Stimulated activated CD8-positive, alpha-beta memory T cell treated with anti-CD3 and anti-CD28 coated beads, Interleukin-12 subunit alpha, Interleukin-12 subunit beta, amount 100 ng/mL, for 4 hours (primary cell): ENCODE results near the gene BRWD1.
"Not testable (repeated sequence)": the region's sequence is repeated elsewhere in the genome, so short reads cannot be mapped to it uniquely, and the experiment has no call there.

ENCODE experiments used
- DNase-seq: peaks from one replicate; pipeline ENCODE4 v3.0.0-alpha.2; 2020; ENCODE audit warnings: low read depth

BRWD1 gene

GRCh38 chr21:39173716-39174680 is 139.4 kb downstream of the BRWD1 start:
- DNase-seq, result no peak

- no peak for DNase-seq
These were observed 143.5 kb downstream of the BRWD1 start for GRCh38 chr21:39169906-39170305.

- no peak for DNase-seq
These were observed 144.6 kb downstream of the BRWD1 start for GRCh38 chr21:39168800-39169199.

- DNase-seq, result no peak
These were observed 148.9 kb downstream of the BRWD1 start for GRCh38 chr21:39164523-39164922.

- no peak for DNase-seq
These were observed 152.4 kb downstream of the BRWD1 start for GRCh38 chr21:39161064-39161463.

- DNase-seq, result no peak
These were observed 153.9 kb downstream of the BRWD1 start for GRCh38 chr21:39159342-39160063.

GRCh38 chr21:39157241-39157640 is 156.2 kb downstream of the BRWD1 start:
- DNase-seq, result not testable (repeated sequence)

- no peak for DNase-seq
These were observed 157.4 kb downstream of the BRWD1 start for GRCh38 chr21:39156024-39156423.

- no peak for DNase-seq
These were observed 157.9 kb downstream of the BRWD1 start for GRCh38 chr21:39155578-39155977.

- DNase-seq, result no peak
These were observed 159.6 kb downstream of the BRWD1 start for GRCh38 chr21:39153842-39154241.

- no peak for DNase-seq
These were observed 160.1 kb downstream of the BRWD1 start for GRCh38 chr21:39153373-39153772.

- no peak for DNase-seq
These were observed 161.2 kb downstream of the BRWD1 start for GRCh38 chr21:39152271-39152670.

GRCh38 chr21:39150877-39151276 is 162.6 kb downstream of the BRWD1 start:
- DNase-seq, result no peak

- DNase-seq, result no peak
These were observed 163.1 kb downstream of the BRWD1 start for GRCh38 chr21:39150316-39150715.

- DNase-seq, result no peak
These were observed 163.6 kb downstream of the BRWD1 start for GRCh38 chr21:39149882-39150281.

GRCh38 chr21:39148975-39149374 is 164.5 kb downstream of the BRWD1 start:
- no peak for DNase-seq

- no peak for DNase-seq
These were observed 169.2 kb downstream of the BRWD1 start for GRCh38 chr21:39144191-39144590.

- DNase-seq, result no peak
These were observed 170.5 kb downstream of the BRWD1 start for GRCh38 chr21:39142972-39143371.

GRCh38 chr21:39141502-39141901 is 171.9 kb downstream of the BRWD1 start:
- DNase-seq, result no peak

GRCh38 chr21:39137248-39138178 is 175.9 kb downstream of the BRWD1 start:
- DNase-seq, result no peak

GRCh38 chr21:39136711-39137110 is 176.7 kb downstream of the BRWD1 start:
- no peak for DNase-seq

- not testable (repeated sequence) for DNase-seq
These were observed 177.3 kb downstream of the BRWD1 start for GRCh38 chr21:39136138-39136537.
